Measurements from ENCODE around the gene C19orf25.
"Not testable (repeated sequence)": the region's sequence is repeated elsewhere in the genome, so short reads cannot be mapped to it uniquely, and the experiment has no call there.

The C19orf25 gene

GRCh38 chr19:1512671-1513498, 33.9 kb upstream of the C19orf25 start, which contains the start of gene ADAMTSL5:
Gene ADAMTSL5, minus strand, starts transcription at chr19:1513019. Its CDS starts 2,076 bp downstream, at chr19:1510943.
- DNase-seq (ENCODE audit: low read depth in 2 of 2), result peak; percentile 69 to 73

- no peak for DNase-seq (ENCODE audit: low read depth in 2 of 2)
Observed at GRCh38 chr19:1511318-1512317, 32.6 kb upstream of the C19orf25 start.

- DNase-seq (ENCODE audit: low read depth in 2 of 2), result no peak
Observed at GRCh38 chr19:1510807-1511206, 31.8 kb upstream of the C19orf25 start.

- DNase-seq (ENCODE audit: low read depth in 2 of 2), result no peak
Observed at GRCh38 chr19:1510442-1510806, 31.4 kb upstream of the C19orf25 start.

- no peak for DNase-seq (ENCODE audit: low read depth in 2 of 2)
Observed at GRCh38 chr19:1509602-1510441, 30.8 kb upstream of the C19orf25 start.

- DNase-seq (ENCODE audit: low read depth in 2 of 2), result no peak
Observed at GRCh38 chr19:1508507-1508856, 29.5 kb upstream of the C19orf25 start.

- DNase-seq (ENCODE audit: low read depth in 2 of 2), result peak; percentile 79 to 86
Observed at GRCh38 chr19:1507763-1508506, 28.9 kb upstream of the C19orf25 start.

- no peak for DNase-seq (ENCODE audit: low read depth in 2 of 2)
Observed at GRCh38 chr19:1507192-1507660, 28.2 kb upstream of the C19orf25 start.

- no peak for DNase-seq (ENCODE audit: low read depth in 2 of 2)
Observed at GRCh38 chr19:1505991-1506881, 27.2 kb upstream of the C19orf25 start.

GRCh38 chr19:1505012-1505411, 26.0 kb upstream of the C19orf25 start:
- no peak for DNase-seq (ENCODE audit: low read depth in 2 of 2)

- no peak for DNase-seq (ENCODE audit: low read depth in 2 of 2)
Observed at GRCh38 chr19:1503925-1504773, 25.1 kb upstream of the C19orf25 start.

- DNase-seq (ENCODE audit: low read depth in 2 of 2), result peak; percentile 55 to 69
Observed at GRCh38 chr19:1503089-1503924, 24.3 kb upstream of the C19orf25 start.

GRCh38 chr19:1502433-1503088, 23.5 kb upstream of the C19orf25 start:
- no peak for DNase-seq (ENCODE audit: low read depth in 2 of 2)

- DNase-seq (ENCODE audit: low read depth in 2 of 2), result no peak
Observed at GRCh38 chr19:1501200-1501595, 22.2 kb upstream of the C19orf25 start.

GRCh38 chr19:1499231-1499630, 20.2 kb upstream of the C19orf25 start:
- not testable (repeated sequence) for DNase-seq (ENCODE audit: low read depth in 2 of 2)

- DNase-seq (ENCODE audit: low read depth in 2 of 2), result no peak
Observed at GRCh38 chr19:1497578-1498235, 18.7 kb upstream of the C19orf25 start.

All from stimulated activated CD8-positive, alpha-beta memory T cell treated with anti-CD3 and anti-CD28 coated beads, Interleukin-15, amount 100 ng/mL, for 48 hours (primary cell).